Measurements from ENCODE around the gene SH3BP1.
"Not testable (repeated sequence)": the region's sequence is repeated elsewhere in the genome, so short reads cannot be mapped to it uniquely, and the experiment has no call there.

Gene SH3BP1

DNA sequence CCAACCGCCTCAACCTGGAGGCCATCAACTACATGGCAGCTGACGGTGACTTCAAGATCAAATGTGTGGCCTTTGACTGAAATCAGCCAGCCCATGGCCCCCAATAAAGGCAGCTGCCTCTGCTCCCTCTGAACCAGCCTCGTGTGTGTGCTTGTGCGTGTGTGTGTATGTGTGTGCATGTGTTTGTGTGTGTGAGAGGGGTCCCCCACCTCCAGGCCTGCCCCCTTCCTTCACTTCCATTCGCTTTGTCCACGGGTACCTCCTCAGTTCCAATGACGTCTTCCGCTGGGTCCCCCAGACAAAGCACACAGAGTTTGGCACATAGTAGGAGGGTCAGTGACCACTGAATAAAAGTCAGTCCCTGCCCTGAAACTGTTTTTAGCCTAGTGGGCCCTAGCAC is 40.2 kb downstream of the SH3BP1 start:
- DNase-seq (ENCODE audit: low read depth): no peak

DNA sequence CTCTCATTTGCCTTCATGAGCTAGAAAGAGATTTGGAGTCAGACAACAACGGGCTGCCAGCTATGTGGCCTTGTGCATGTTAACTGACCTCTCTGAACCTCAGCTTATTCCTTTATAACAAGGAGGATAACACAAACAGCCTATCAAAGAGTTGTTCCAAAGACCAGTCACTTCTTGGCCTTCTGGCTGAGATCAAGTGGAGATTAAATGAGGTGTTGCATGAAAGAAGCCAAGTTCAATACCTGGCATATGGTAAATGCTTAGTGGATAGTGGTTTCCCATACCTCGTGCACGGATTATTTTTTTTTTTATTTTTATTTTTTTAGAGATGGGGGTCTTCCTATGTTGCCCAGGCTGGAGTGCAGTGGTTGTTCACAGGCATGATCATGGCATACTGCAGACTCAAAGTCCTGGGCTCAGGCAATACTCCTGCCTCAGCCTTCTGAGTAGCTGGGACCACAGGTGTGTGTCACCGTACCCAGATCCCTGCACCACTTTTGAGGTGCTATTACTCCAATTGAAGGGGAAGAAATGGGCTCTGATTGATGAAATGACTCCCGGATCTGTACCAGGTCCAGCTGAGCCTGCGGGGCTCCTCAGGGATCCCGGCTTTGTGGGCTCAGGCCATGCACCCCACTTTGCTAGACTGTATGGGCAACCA is 40.9 kb downstream of the SH3BP1 start:
- DNase-seq (ENCODE audit: low read depth): peak; percentile 50

DNA sequence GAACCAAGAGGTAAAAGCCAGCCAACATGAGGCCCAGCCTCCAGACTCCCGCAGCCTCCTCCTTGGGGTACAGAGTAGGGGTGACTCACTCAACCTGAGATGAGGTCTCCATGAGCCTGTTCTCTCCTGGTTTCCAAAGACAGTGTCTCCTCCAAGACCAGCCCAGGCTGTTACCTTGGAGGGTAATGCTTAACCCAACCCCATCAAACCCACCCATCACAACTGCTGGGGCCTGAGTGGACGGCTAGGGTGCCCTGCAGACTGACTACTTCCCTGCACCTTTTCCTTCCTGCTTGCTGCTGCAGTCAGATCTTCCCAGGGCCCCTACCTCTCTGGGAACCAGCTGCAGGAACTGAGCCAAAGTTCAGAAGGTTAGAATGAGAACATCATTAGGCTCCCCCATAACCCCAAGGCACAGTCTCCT is 41.5 kb downstream of the SH3BP1 start:
- peak; percentile 74 for DNase-seq (ENCODE audit: low read depth)

DNA sequence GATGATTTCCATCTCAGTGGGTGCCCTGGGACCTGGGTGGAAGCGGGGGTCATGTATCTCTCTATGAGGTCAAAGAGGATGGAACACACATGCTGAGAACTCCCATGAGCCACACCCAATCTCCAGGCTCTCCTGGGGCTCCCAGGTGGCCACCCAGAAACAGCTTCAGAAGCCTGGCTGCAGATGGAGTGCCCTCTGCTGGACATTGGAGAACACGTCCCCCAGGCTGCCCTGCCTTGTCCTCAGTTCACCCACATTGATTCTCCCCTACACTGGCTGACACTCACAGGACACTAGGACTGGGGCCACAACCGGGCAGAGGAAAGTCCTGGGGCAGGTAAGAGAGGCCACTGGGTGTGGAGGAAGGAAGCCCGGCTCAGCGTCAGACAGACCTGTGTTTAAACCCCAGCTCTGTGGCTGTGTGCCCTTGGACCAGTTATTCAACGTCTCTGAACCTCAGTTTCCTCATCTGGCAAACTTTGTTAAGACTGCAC is 42.1 kb downstream of the SH3BP1 start:
- DNase-seq (ENCODE audit: low read depth): peak; percentile 88

DNA sequence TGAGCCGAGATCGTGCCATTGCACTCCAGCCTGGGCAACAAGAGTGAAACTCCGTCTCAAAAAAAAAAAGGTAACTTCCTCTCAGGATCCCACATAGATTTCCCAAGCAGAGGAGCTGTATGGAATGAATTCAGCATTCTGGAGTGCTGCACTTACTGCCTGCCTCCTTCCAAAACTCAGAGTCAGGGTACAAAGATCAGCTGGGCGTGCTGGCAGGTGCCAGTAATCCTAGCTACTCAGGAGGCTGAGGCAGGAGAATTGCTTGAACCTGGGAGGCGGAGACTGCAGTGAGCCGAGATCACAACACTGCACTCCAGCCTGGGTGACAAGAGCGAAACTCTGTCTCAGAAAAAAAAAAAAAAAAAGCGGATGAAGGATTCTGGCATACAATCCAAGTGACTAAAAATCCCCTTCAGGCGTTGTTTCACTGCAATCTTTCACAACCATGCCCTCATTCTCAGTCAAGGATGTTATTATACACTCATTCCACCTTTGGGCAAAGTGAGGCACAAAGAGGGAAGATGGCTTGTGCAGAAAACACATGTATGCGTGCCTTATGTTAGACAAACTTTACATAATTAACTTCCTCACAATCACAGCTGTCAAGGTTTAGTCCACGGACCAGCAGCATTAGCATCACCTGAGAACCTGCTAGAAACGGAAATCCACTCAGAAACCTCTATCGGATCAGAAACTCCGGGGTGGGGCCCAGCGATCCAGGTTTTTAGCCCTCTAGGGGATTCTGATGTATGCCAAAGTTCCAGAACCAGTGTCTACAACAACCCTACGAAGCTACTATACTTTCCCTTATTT is 45.5 kb downstream of the SH3BP1 start:
- DNase-seq (ENCODE audit: low read depth): peak; percentile 30

DNA sequence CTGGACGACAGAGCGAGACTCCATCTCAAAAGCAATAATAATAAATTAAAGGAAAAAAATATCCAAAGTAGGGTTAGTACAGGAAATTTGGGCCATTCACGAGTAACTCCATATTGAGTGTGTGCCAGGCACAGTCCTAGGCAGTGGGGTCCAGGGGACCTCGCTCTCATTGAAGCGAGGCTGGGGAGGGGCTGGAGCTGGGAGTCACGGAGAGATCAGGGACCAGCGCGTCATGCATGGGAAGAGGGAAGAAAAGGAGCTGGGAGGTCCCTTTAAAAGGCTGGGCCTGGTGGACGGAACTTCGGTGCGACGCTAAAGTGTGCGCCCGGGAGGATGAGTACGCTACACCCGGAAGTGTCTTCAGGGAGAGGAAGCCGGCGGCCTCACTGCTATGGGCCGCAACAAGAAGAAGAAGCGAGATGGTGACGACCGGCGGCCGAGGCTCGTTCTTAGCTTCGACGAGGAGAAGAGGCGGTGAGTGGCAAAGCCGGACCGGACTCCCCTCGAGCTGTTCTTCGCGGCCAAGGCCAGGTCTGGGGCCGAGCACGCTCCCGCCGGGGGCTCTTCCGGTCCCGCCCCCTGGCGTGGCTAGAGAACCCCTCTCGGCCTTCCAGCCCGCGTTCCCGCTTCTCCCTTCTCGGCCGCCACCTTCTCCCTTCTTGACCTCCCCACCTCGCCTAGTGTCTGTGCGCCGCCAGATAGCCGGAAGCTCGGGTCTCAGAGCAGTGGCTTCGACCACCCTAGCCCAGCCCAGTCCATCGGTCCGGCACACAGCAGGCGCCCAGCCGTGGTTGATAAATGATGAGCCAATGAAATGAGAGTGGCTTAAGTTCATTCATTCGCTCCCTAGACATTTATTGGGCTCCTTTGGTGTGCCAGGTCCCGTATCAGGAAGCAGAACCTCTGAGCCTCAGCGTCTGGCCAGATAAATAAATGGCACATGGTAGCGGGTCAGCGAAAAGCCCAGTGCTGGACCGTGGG is 46.8 kb downstream of the SH3BP1 start, which contains the start of gene NOL12:
TSS of gene NOL12 (plus strand) at position 342 of the 981 bp plus-strand sequence. CDS start at position 392, 50 bp downstream.
- peak; percentile 92 for DNase-seq (ENCODE audit: low read depth)

DNA sequence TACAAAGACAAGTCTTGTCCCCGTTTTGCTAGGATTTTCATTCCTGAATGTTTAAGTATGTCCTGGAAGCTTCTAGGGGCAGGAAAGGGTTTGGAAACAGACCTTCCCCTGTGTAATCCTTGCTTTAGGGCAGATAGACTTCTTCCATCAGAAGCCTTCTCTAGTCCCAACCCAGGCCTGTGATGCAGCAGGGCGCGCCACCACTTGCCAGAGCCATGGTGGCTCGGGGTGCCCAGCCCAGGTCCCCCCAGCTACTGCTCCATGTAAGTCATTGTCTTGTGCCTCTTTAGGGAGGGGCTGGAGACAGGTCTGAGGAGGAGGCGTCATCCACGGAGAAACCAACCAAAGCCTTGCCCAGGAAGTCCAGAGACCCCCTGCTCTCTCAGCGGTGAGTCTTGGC is 50.9 kb downstream of the SH3BP1 start:
- DNase-seq (ENCODE audit: low read depth): no peak

DNA sequence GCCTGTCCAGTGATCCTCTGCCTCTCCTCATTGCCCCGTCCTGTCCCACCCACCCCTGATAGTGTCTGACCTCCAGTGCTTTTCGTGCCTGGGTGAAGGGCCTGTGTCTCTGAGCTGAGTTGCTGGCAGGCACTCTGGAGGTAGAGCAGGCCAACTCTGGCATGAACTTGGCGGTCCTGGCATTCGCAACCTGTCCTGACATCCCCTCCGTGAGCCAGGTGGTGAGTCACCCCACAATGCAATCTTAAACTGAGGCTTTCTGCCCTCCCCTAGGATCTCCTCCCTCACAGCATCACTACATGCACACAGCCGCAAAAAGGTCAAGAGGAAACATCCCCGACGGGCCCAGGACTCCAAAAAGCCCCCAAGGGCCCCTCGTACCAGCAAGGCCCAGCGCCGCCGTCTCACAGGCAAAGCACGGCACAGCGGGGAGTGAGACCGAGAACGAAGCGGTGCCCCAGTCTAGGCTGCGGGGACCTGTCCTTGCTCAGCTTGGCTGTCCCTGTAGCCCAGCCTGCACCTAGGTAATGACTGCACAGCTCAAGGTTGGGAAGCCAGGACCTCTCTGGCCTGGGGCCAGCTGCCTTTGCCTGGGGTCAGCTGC is 51.5 kb downstream of the SH3BP1 start:
- DNase-seq (ENCODE audit: low read depth): no peak

DNA sequence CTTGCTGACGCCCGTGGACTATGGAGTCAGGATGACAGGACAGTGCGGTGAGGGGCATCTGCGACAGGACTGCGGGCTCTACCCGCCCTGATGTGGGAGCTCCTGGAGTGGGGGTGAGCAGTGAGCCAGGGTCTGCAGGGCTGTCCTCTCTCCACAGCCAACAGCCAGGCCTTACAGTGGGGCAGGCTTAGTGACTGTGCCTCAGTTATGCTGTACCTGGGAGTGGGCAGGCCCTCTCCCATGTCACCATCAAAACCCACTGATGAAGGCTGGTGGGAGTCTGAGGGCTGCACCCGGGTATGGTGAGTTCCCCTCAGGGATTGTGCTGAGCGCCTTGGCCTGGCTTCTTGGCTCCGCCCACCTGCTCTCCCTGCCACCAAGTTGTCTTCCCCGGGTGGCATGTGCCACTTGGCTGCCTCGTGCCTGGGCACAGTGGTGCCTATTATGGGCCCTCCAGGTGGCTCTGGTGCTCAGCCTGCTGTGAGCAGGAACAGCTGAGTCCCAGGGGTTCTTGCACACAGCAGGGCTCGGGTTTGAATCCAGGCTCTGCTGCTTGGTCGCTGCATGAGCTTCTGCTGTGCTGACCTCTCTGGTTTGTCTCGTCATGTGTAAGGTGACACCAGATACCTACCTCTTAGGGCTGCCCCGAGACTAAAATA is 53.3 kb downstream of the SH3BP1 start:
- DNase-seq (ENCODE audit: low read depth): no peak

DNA sequence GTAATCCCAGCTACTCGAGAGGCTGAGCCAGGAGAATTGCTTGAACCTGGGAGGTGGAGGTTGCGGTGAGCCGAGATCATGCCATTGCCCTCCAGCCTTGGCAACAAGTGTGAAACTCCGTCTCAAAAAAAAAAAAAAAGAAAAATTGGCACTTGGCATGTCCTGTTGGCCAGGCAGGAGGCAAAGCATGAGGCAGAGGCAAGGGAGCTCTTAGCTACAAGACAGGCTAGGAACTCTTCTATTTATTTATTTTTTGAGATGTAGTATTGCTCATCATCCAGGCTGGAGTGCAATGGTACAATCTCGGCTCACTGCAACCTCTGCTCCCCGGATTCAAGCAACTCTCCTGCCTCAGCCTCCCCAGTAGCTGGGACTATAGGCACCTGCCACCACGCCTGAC is 54.7 kb downstream of the SH3BP1 start:
- DNase-seq (ENCODE audit: low read depth): not testable (repeated sequence)

DNA sequence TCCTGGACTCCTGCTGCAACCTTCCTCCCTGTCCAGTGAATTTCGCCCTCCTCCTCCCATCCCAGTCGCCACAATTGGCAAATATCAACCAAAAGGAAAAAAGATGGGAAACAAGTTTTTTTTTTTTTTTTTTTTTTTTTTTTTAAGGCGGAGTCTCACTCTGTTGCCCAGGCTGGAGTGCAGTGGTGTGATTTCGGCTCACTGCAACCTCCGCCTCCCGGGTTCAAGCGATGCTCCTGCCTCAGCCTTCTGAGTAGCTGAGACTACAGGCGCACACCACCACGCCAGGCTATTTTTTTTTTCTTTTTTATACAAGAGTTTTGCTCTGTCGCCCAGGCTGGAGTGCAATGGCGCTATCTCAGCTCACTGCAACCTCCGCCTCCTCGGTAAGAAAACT is 56.8 kb downstream of the SH3BP1 start:
- not testable (repeated sequence) for DNase-seq (ENCODE audit: low read depth)

DNA sequence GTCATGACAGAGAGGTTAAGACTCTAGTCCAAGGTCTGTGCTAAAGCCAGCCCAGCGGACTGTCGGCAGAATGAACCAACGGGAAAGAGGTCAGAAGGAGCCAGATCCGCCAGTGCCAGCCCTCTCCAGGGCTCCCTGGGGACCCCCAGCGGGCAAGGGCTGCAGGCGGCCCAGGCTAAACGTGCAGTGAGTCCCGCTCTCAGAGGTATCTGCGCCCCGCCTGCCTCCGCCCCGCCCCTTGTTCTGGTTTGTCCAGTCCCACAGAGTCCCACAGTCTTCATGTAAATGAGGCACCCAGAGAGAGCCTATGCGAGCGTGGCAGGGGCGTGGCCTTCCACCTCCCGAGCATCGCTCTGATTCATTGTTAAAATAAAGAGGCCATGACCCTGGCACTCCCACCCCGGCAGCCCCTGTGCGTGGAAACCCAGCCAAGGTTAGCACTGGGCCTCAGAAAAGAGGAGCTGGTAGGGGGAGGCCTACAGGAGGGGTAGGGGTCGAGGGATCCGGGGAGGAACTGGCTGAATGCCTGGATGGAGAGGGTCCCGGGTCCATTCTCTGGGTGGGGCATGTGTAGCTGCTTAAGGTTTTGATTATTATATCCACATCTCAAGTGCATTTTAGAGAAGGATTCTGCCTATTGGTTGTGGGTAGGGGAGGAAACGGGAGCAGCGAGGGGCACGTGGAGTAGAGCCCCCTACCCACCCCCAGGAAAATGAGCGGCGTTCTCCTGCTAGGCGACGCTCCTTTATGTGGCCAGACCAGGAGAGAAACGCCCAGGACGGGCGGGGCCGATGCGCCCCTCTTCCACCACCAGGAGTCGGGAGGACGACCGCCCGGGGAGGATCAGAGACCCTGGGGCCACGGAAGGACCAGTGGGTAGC is 57.4 kb downstream of the SH3BP1 start, which contains the start of gene TRIOBP:
TSS of gene TRIOBP (plus strand) at position 392 of the 881 bp plus-strand sequence. CDS start 4,318 bp downstream, outside the sequence.
- DNase-seq (ENCODE audit: low read depth): peak; percentile 97

DNA sequence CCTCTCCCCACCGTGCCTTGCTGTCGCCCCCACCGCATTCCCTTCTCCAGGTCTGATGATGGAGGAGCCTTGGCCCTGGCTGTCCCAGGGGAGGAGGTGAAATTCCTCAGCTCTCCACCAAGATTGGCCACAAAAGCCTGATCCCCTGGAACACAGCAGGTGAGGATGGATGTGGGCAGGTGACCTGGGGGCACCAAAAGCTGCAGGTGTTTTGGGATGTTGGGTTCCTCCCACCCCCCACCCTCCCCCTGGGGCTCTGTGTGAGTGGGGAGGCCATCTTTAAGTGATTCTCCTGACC is 58.0 kb downstream of the SH3BP1 start:
- DNase-seq (ENCODE audit: low read depth): no peak

DNA sequence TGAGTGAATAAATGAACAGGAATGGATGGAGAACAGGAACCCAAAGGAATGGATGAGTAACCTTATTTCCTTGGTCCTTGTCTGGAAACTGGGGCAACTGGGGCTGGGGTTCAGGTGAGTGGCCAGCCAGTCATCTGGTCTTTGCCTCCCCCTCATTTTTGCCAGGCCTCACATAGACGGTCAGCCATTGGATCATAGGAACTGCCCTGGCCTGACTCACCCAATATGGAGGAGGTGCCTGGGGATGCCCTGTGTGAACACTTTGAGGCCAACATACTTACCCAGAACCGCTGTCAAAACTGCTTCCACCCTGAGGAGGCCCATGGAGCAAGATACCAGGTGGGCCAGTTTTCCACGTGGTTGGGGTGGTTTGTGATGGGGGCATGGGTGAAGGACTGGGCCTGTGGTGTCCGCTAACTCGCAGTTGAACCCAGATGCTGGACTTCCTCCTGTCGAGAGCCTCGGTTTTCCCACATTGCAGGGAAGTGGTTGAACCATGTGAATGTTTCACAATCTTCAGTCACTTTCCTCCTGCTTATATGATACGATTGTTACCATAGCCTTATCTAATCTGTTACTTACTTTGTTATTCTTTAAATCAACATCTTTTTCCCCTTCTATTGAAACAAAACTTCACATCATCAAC is 61.8 kb downstream of the SH3BP1 start:
- DNase-seq (ENCODE audit: low read depth): no peak

DNA sequence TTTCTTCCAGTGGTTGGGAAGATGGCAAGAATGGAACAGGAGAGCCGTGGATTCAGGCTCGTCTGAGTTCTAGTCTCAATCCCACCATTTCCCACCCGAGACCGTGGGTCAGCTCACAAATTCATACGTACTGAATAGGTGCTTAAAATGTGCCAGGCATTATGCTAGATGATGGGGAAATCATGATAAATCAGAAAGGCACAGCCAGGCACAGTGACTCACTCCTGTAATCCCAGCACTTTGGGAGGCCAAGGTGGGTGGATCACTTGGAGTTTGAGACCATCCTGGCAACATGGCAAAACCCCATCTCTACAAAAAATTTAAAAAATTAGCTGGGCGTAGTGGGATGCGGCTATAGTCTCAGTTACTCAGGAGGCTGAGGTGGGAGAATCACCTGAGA is 64.4 kb downstream of the SH3BP1 start:
- DNase-seq (ENCODE audit: low read depth): peak; percentile 22

DNA sequence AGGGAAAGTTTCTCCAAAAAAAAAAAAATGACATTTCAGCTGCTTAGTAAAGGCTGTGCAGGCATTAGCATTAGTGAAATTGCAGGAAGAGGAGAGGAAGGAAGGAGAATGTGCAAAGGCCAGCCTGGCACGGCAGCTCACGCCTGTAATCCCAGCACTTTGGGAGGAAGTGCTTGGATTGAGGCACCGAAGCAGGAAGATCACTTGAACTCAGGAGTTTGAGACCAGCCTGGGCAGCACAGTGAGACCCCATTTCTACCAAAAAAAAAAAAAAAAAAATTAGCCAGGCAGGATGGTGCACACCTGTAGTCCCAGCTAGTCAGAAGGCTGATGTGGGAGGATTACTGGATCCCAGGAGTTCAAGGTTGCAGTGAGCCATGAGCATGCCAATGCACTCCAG is 65.2 kb downstream of the SH3BP1 start:
- DNase-seq (ENCODE audit: low read depth): no peak

DNA sequence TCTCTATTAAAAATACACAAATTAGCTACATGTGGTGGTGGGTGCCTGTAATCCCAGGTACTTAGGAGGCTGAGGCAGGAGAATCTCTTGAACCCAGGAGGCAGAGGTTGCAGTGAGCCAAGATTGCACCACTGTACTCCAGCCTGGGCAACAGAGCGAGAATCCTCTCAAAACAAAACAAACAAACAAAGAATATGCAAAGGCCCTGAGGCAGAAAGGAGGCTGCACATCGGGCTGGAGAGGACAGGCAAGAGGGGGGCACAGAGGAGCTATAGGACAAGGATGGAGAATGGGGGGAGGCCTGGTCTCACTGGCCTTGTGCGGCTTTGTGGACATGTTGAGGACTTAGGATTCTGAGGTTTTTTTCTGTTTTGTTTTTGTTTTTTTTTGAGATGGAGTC is 65.7 kb downstream of the SH3BP1 start:
- no peak for DNase-seq (ENCODE audit: low read depth)

Data from ELR (cell line).